22Rv1 (cell line): ENCODE data around the gene GEMIN8.

Experiments
- CTCF ChIP-seq: fragments of 450-650 bp; IDR thresholded peaks from 2 replicates; pipeline ENCODE4 v1.5.1; 2017; ENCODE audit warnings: mild to moderate bottlenecking
- ZFX ChIP-seq: fragments of 450-650 bp; IDR thresholded peaks from 2 replicates; pipeline ENCODE4 v1.6.1; 2017; ENCODE audit warnings: antibody characterized with exemption, borderline replicate concordance

DNA sequence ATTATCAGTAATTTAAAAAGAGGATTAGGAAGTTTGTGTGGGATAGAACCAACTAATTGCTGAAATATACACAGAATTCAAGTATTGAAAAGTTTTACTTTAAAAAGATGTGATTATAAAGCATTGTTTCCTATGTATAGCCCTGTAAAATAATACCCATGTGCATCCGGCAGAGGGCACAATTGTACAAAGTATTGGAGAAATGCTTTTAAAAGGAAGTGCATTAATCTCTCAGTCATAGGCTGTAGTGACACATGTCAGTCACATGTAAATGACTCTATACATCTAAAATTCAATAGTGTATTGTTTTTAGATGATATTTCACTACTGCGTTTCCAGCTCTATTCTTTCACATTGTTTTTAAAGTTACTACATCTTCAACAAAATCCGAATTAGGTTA is 9.7 kb upstream of the GEMIN8 start:
- peak; percentile 49 for TF ChIP-seq CTCF
- TF ChIP-seq ZFX = no peak
